Measurements from ENCODE around the gene TOLLIP. TPM values are rescaled to one million over a fixed set of nuclear protein-coding genes. Genes with fewer than 3 reads are reported as not detected.
A peak's percentile ranks its signal among the peaks of the same experiment; 100 is the strongest.

The TOLLIP gene
- total RNA-seq, 1 experiment from 2014 or later, result 78.3 TPM

DNA sequence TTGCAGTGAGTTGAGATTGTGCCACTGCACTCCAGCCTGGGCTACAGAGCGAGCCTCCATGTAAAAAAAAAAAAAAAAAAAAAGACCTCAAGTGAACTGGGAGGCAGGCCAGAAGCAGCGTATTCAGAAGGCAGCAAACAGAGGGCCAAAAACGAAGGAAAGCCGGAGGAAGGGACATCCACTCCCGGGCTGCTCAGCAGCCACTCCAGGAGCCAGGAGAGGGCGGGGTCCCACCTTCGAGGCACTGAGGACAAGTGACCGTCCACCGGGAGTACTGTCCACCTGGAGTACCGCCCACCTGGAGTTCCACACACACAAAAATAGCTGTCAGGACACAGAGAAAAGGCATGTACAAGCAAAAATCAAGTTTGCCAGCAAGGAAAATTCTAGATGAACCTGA is 5.5 kb downstream of the TOLLIP start:
- no peak for TF ChIP-seq CTCF (IDR thresholded peaks at IDR 0.05; ENCODE audit: insufficient read depth in 1 of 2, low read depth in 1 of 2, low read length in 1 of 2, severe bottlenecking in 1 of 2, unreplicated experiment in 1 of 2)
- H3K36me3 ChIP-seq (ENCODE audit: control insufficient read depth, insufficient read depth, low read length), result no peaks in the 10 kb centered on the region
- intact Hi-C loops (cut with micrococcal nuclease; ENCODE audit: unreplicated experiment), result no loop called here
- no peak overlapping the region for H3K4me3 Mint-ChIP-seq (ENCODE audit: unreplicated experiment)
- H3K4me1 ChIP-seq, result peaks cover 34% of the 10 kb centered on the region
- ChIA-PET CTCF (interaction anchor here (0.6 kb wide), 1 partner anchor 529 kb away, joined by 3 read pairs; no protein-coding TSS in a partner anchor), POLR2A (no interaction called here)
- H3K27me3 ChIP-seq (replicated peaks; ENCODE audit: control insufficient read depth, insufficient read depth, low read length), result no peaks in the 10 kb centered on the region
- peaks cover 15% of the 10 kb centered on the region for H3K36me3 Mint-ChIP-seq (ENCODE audit: insufficient read depth, unreplicated experiment)
- H3K27ac Mint-ChIP-seq (ENCODE audit: unreplicated experiment), result peak overlapping the region; percentile 54
- BruUV-seq (replicated peaks), result no TSS peak
- no peaks in the 10 kb centered on the region for H3K9me3 Mint-ChIP-seq (ENCODE audit: unreplicated experiment)
- no peak for DNase-seq
- H3K4me3 ChIP-seq (ENCODE audit: low read depth, low read length), result no peak overlapping the region
- no peaks in the 10 kb centered on the region for H3K27me3 Mint-ChIP-seq (ENCODE audit: insufficient read depth, unreplicated experiment)
- no peaks in the 10 kb centered on the region for H3K9me3 ChIP-seq
- peaks cover 10% of the 10 kb centered on the region for H3K4me1 Mint-ChIP-seq (ENCODE audit: low read depth, unreplicated experiment)

- no peaks in the 10 kb centered on the region for H3K9me3 ChIP-seq
- H3K27me3 ChIP-seq (replicated peaks; ENCODE audit: control insufficient read depth, insufficient read depth, low read length), result no peaks in the 10 kb centered on the region
- Mint-ChIP-seq H3K27me3 (ENCODE audit: insufficient read depth, unreplicated experiment) (no peaks in the 10 kb centered on the region), H3K27ac (ENCODE audit: unreplicated experiment) (no peak overlapping the region), H3K4me3 (ENCODE audit: unreplicated experiment) (no peak overlapping the region), H3K36me3 (ENCODE audit: insufficient read depth, unreplicated experiment) (peaks cover 16% of the 10 kb centered on the region), H3K4me1 (ENCODE audit: low read depth, unreplicated experiment) (peaks cover 13% of the 10 kb centered on the region), H3K9me3 (ENCODE audit: unreplicated experiment) (no peaks in the 10 kb centered on the region)
- H3K4me1 ChIP-seq, result peaks cover 36% of the 10 kb centered on the region
- ChIA-PET POLR2A (no interaction called here), CTCF (no interaction called here)
- H3K36me3 ChIP-seq (ENCODE audit: control insufficient read depth, insufficient read depth, low read length), result 0 out of 2 replicates have a peak, but pooled peaks cover under 1% of the 10 kb centered on the region
- no TSS peak for BruUV-seq (replicated peaks)
- H3K4me3 ChIP-seq (ENCODE audit: low read depth, low read length), result no peak overlapping the region
- peak in 1 of 2 experiments; percentile 2 for TF ChIP-seq CTCF (IDR thresholded peaks at IDR 0.05; ENCODE audit: insufficient read depth in 1 of 2, low read depth in 1 of 2, low read length in 1 of 2, severe bottlenecking in 1 of 2, unreplicated experiment in 1 of 2)
- intact Hi-C loops (cut with micrococcal nuclease; ENCODE audit: unreplicated experiment), result no loop called here
- no peak for DNase-seq
Measured at GRCh38 chr11:1303126-1303821, 6.2 kb downstream of the TOLLIP start.

GRCh38 chr11:1302461-1303125 is 6.8 kb downstream of the TOLLIP start:
- no peak for DNase-seq
- Mint-ChIP-seq H3K4me3 (ENCODE audit: unreplicated experiment) (no peak overlapping the region), H3K9me3 (ENCODE audit: unreplicated experiment) (no peaks in the 10 kb centered on the region), H3K27me3 (ENCODE audit: insufficient read depth, unreplicated experiment) (no peaks in the 10 kb centered on the region), H3K27ac (ENCODE audit: unreplicated experiment) (no peak overlapping the region), H3K36me3 (ENCODE audit: insufficient read depth, unreplicated experiment) (peaks cover 22% of the 10 kb centered on the region), H3K4me1 (ENCODE audit: low read depth, unreplicated experiment) (peaks cover 13% of the 10 kb centered on the region)
- no peak for TF ChIP-seq CTCF (IDR thresholded peaks at IDR 0.05; ENCODE audit: insufficient read depth in 1 of 2, low read depth in 1 of 2, low read length in 1 of 2, severe bottlenecking in 1 of 2, unreplicated experiment in 1 of 2)
- POLR2A ChIA-PET, result no interaction called here
- Histone ChIP-seq H3K4me1 (peaks cover 39% of the 10 kb centered on the region), H3K36me3 (ENCODE audit: control insufficient read depth, insufficient read depth, low read length) (0 out of 2 replicates have a peak, but pooled peaks cover 1% of the 10 kb centered on the region), H3K27me3 (replicated peaks; ENCODE audit: control insufficient read depth, insufficient read depth, low read length) (no peaks in the 10 kb centered on the region), H3K9me3 (no peaks in the 10 kb centered on the region), H3K4me3 (ENCODE audit: low read depth, low read length) (no peak overlapping the region)
- intact Hi-C loops (cut with micrococcal nuclease; ENCODE audit: unreplicated experiment), result no loop called here
- CTCF ChIA-PET, result no interaction called here
- BruUV-seq (replicated peaks), result no TSS peak

Data from Caco-2 (cell line).